Lung (tissue), 12 donors: ENCODE results near the gene KHSRP. TPM values are rescaled to one million over a fixed set of nuclear protein-coding genes. Genes with fewer than 3 reads are reported as not detected.

Experiments
- ATAC-seq: fragments of 200-7000 bp; cut with Tn5 transposase; one replicate; pipeline ENCODE4 v1.9.1; 2020; ENCODE audit warnings: moderate number of reproducible peaks; ENCODE audit not compliant: insufficient read depth, low FRiP score
- DNase-seq, 3 donors: peaks; one replicate each; pipeline ENCODE4 v3.0.0-alpha.2; 2013 to 2017
- H3K27ac ChIP-seq, 2 donors: one replicate each; pipeline ENCODE4 v1.5.1; 2013; ENCODE audit warnings: mild to moderate bottlenecking in 2 of 2, moderate library complexity in 2 of 2, control low read depth in 1 of 2, inconsistent platforms in 1 of 2, low read depth in 1 of 2, low read length in 1 of 2
- H3K27me3 ChIP-seq, 3 donors: one replicate each; pipeline ENCODE4 v1.5.1; 2013; ENCODE audit warnings: low read length in 2 of 3; ENCODE audit not compliant: control insufficient read depth in 3 of 3, insufficient read depth in 3 of 3
- H3K36me3 ChIP-seq, 4 donors: one replicate each; pipeline ENCODE4 v1.5.1; 2013; ENCODE audit warnings: low read length in 4 of 4, mild to moderate bottlenecking in 1 of 4, moderate library complexity in 1 of 4; ENCODE audit not compliant: control insufficient read depth in 4 of 4, insufficient read depth in 4 of 4
- H3K4me1 ChIP-seq, 5 donors: one replicate each; pipeline ENCODE4 v1.5.1; 2013; ENCODE audit warnings: low read length in 5 of 5, mild to moderate bottlenecking in 2 of 5, moderate library complexity in 1 of 5; ENCODE audit not compliant: control insufficient read depth in 5 of 5, insufficient read depth in 5 of 5
- H3K4me3 ChIP-seq: one replicate; pipeline ENCODE4 v1.5.1; 2013; ENCODE audit warnings: mild to moderate bottlenecking, control low read depth, moderate library complexity
- H3K9ac ChIP-seq, 2 donors: one replicate each; pipeline ENCODE4 v1.5.1; 2013; ENCODE audit warnings: low read length in 2 of 2, control low read depth in 1 of 2; ENCODE audit not compliant: insufficient read depth in 1 of 2
- H3K9me3 ChIP-seq, 4 donors: one replicate each; pipeline ENCODE4 v1.5.1; 2013; ENCODE audit warnings: low read length in 3 of 4, mild to moderate bottlenecking in 1 of 4, moderate library complexity in 1 of 4; ENCODE audit not compliant: control insufficient read depth in 4 of 4, insufficient read depth in 3 of 4
- whole genome bisulfite sequencing, 2 donors: extraction: QIAGEN DNeasy Blood & Tissue Kit; methylation state at CpG; one replicate each; pipeline ENCODE4 v1.1.7; 2013; 5-methylcytosine and 5-hydroxymethylcytosine counted together
- polyA plus RNA-seq, 2 donors: library from polyadenylated mRNA; stranded (reverse); fragments of 200-250 nt; gene quantifications; one replicate each; pipeline ENCODE4 v1.2.1, GENCODE V29; 2013
- total RNA-seq, 2 donors: library from RNA; depleted of rRNA in 1 of 2; stranded (reverse); fragments of >200 nt in 1 of 2; gene quantifications; one replicate each; pipeline ENCODE4 v1.2.1, GENCODE V29; 2014 to 2021
- TF ChIP-seq, protein P1 (sequence below): IDR thresholded peaks from 2 replicates; pipeline ENCODE4 v1.5.1; 2012; ENCODE audit warnings: mild to moderate bottlenecking; ENCODE audit errors: control extremely low read depth, extremely low read depth
- donor health status: control.
- donor health status: control.
- donor health status: Bipolar disorder and iron deficiency.
- donor health status: healthy.
- donor health status: DM: yes; HTN: yes; CAD: no.

KHSRP gene
- total and polyA plus RNA-seq, 4 donors = 116 to 204 (median 141) TPM

- WGBS, 2 donors = 79 to 81% methylated on average over 41 to 42 of the region's 42 CpGs
- no peaks in the 10 kb centered on the region for H3K27me3 ChIP-seq
- DNase-seq (peak in 2 of 3 donors; percentile 56 to 72), ATAC-seq (no peak)
- no peaks in the 10 kb centered on the region for H3K9me3 ChIP-seq
- H3K4me3 ChIP-seq = no peak overlapping the region
- H3K4me1 ChIP-seq = peaks cover 0 to 31% (median 10%) of the 10 kb centered on the region in 5 donors
- TF ChIP-seq, protein P1, sequence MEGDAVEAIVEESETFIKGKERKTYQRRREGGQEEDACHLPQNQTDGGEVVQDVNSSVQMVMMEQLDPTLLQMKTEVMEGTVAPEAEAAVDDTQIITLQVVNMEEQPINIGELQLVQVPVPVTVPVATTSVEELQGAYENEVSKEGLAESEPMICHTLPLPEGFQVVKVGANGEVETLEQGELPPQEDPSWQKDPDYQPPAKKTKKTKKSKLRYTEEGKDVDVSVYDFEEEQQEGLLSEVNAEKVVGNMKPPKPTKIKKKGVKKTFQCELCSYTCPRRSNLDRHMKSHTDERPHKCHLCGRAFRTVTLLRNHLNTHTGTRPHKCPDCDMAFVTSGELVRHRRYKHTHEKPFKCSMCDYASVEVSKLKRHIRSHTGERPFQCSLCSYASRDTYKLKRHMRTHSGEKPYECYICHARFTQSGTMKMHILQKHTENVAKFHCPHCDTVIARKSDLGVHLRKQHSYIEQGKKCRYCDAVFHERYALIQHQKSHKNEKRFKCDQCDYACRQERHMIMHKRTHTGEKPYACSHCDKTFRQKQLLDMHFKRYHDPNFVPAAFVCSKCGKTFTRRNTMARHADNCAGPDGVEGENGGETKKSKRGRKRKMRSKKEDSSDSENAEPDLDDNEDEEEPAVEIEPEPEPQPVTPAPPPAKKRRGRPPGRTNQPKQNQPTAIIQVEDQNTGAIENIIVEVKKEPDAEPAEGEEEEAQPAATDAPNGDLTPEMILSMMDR = no peak
- H3K27ac ChIP-seq = no peak overlapping the region
- no peak overlapping the region for H3K9ac ChIP-seq
- H3K36me3 ChIP-seq = peaks cover 12 to 52% (median 30%) of the 10 kb centered on the region in 4 donors
Measured at GRCh38 chr19:6413721-6414643, 10.6 kb downstream of the KHSRP start.

- Histone ChIP-seq H3K9me3 (no peaks in the 10 kb centered on the region), H3K4me1 (peaks cover 0 to 31% (median 10%) of the 10 kb centered on the region in 5 donors), H3K4me3 (no peak overlapping the region), H3K9ac (no peak overlapping the region), H3K27ac (no peak overlapping the region), H3K36me3 (peaks cover 10 to 45% (median 27%) of the 10 kb centered on the region in 4 donors), H3K27me3 (no peaks in the 10 kb centered on the region)
- ATAC-seq (no peak), DNase-seq (peak in 2 of 3 donors; percentile 62 to 84)
- TF ChIP-seq, protein P1 = no peak
- WGBS, 2 donors = 56 to 72% methylated on average over 10 of the region's 10 CpGs
Measured at GRCh38 chr19:6413291-6413690, 11.3 kb downstream of the KHSRP start.

- no peaks in the 10 kb centered on the region for H3K9me3 ChIP-seq
- ATAC-seq = no peak
- H3K27ac ChIP-seq = peak overlapping the region in 1 of 2 donors; percentile 65
- 57 to 75% methylated on average over 15 of the region's 15 CpGs for WGBS, 2 donors
- peak; percentile 57 to 85 (median 69) for DNase-seq
- H3K36me3 ChIP-seq = peaks cover 8 to 37% (median 24%) of the 10 kb centered on the region in 4 donors
- peak overlapping the region; percentile 26 to 33 for H3K9ac ChIP-seq
- TF ChIP-seq, protein P1 = no peak
- H3K4me1 ChIP-seq = peaks cover 0 to 31% (median 10%) of the 10 kb centered on the region in 5 donors
- H3K4me3 ChIP-seq = no peak overlapping the region
- no peaks in the 10 kb centered on the region for H3K27me3 ChIP-seq
Measured at GRCh38 chr19:6412447-6413091, 12.0 kb downstream of the KHSRP start.
